H7 (cell line): ENCODE data around the gene SCAANT1. TPM values are rescaled to one million over a fixed set of nuclear protein-coding genes. Genes with fewer than 3 reads are reported as not detected.

Experiments used
- DNase-seq: peaks from one replicate; pipeline ENCODE4 v3.0.0; 2012
- H3K27me3 ChIP-seq: 2 replicates; pipeline ENCODE4 v1.6.0; 2011; ENCODE audit warnings: mild to moderate bottlenecking, low read length; ENCODE audit not compliant: control insufficient read depth, insufficient read depth
- H3K36me3 ChIP-seq: replicated peaks from 2 replicates; pipeline ENCODE4 v1.5.1; 2011; ENCODE audit warnings: low read length; ENCODE audit not compliant: control insufficient read depth, insufficient read depth
- H3K4me3 ChIP-seq: 2 replicates; pipeline ENCODE4 v1.5.1; 2011; ENCODE audit warnings: low read depth, mild to moderate bottlenecking, control low read depth, low read length, moderate library complexity; ENCODE audit not compliant: insufficient read depth
- total RNA-seq: library from RNA; depleted of rRNA; stranded (reverse); fragments of >200 nt; shearing (Covaris generic); gene quantifications from 2 replicates; pipeline ENCODE4 v1.2.3, GENCODE V29; 2014

SCAANT1 gene
- total RNA-seq, 1 experiment from 2014 or later = not detected

- no peak overlapping the region for H3K4me3 ChIP-seq
- H3K27me3 ChIP-seq = no peaks in the 10 kb centered on the region
- no peaks in the 10 kb centered on the region; the same call in none of the 2 replicates for H3K36me3 ChIP-seq
- DNase-seq = no peak
Measured at GRCh38 chr3:63920001-63920400, 7.8 kb upstream of the SCAANT1 start.

GRCh38 chr3:63918321-63918720 lies 6.1 kb upstream of the SCAANT1 start:
- H3K27me3 ChIP-seq = no peaks in the 10 kb centered on the region
- no peak for DNase-seq
- no peaks in the 10 kb centered on the region; the same call in none of the 2 replicates for H3K36me3 ChIP-seq
- no peak overlapping the region for H3K4me3 ChIP-seq

GRCh38 chr3:63914312-63914711 lies 2.1 kb upstream of the SCAANT1 start:
- no peaks in the 10 kb centered on the region for H3K27me3 ChIP-seq
- no peak for DNase-seq
- H3K36me3 ChIP-seq = no peaks in the 10 kb centered on the region; the same call in none of the 2 replicates
- no peak overlapping the region for H3K4me3 ChIP-seq

GRCh38 chr3:63912768-63913588 lies 795 bp upstream of the SCAANT1 start:
- Histone ChIP-seq H3K27me3 (no peaks in the 10 kb centered on the region), H3K4me3 (peak overlapping the region; percentile 65), H3K36me3 (no peaks in the 10 kb centered on the region; the same call in none of the 2 replicates)
- DNase-seq = peak; percentile 86

GRCh38 chr3:63911509-63911872 lies 692 bp downstream of the SCAANT1 start:
- H3K4me3 ChIP-seq = peak overlapping the region; percentile 65
- H3K36me3 ChIP-seq = no peaks in the 10 kb centered on the region; the same call in 1 of the 2 replicates
- H3K27me3 ChIP-seq = no peaks in the 10 kb centered on the region
- DNase-seq = no peak

GRCh38 chr3:63910891-63911290 lies 1.3 kb downstream of the SCAANT1 start:
- no peaks in the 10 kb centered on the region; the same call in 1 of the 2 replicates for H3K36me3 ChIP-seq
- DNase-seq = no peak
- no peaks in the 10 kb centered on the region for H3K27me3 ChIP-seq
- no peak overlapping the region for H3K4me3 ChIP-seq

GRCh38 chr3:63910001-63910400 lies 2.2 kb downstream of the SCAANT1 start:
- Histone ChIP-seq H3K4me3 (no peak overlapping the region), H3K27me3 (no peaks in the 10 kb centered on the region), H3K36me3 (no peaks in the 10 kb centered on the region)
- no peak for DNase-seq

- H3K27me3 ChIP-seq = no peaks in the 10 kb centered on the region
- no peaks in the 10 kb centered on the region for H3K36me3 ChIP-seq
- H3K4me3 ChIP-seq = no peak overlapping the region
- DNase-seq = no peak
Measured at GRCh38 chr3:63909431-63909830, 2.8 kb downstream of the SCAANT1 start.

- Histone ChIP-seq H3K4me3 (no peak overlapping the region), H3K36me3 (no peaks in the 10 kb centered on the region), H3K27me3 (no peaks in the 10 kb centered on the region)
- DNase-seq = no peak
Measured at GRCh38 chr3:63908776-63909175, 3.4 kb downstream of the SCAANT1 start.

- H3K4me3 ChIP-seq = no peak overlapping the region
- H3K27me3 ChIP-seq = no peaks in the 10 kb centered on the region
- no peaks in the 10 kb centered on the region for H3K36me3 ChIP-seq
- DNase-seq = peak; percentile 48
Measured at GRCh38 chr3:63908081-63908736, 4.0 kb downstream of the SCAANT1 start.

- Histone ChIP-seq H3K36me3 (no peaks in the 10 kb centered on the region), H3K27me3 (no peaks in the 10 kb centered on the region), H3K4me3 (no peak overlapping the region)
- no peak for DNase-seq
Measured at GRCh38 chr3:63905731-63906620, 6.2 kb downstream of the SCAANT1 start.

GRCh38 chr3:63900459-63900858 lies 11.7 kb downstream of the SCAANT1 start:
- Histone ChIP-seq H3K36me3 (0 out of 2 replicates have a peak, but pooled peaks cover 1% of the 10 kb centered on the region), H3K27me3 (no peaks in the 10 kb centered on the region), H3K4me3 (no peak overlapping the region)
- DNase-seq = no peak

- 0 out of 2 replicates have a peak, but pooled peaks cover 1% of the 10 kb centered on the region for H3K36me3 ChIP-seq
- no peak for DNase-seq
- H3K27me3 ChIP-seq = no peaks in the 10 kb centered on the region
- H3K4me3 ChIP-seq = no peak overlapping the region
Measured at GRCh38 chr3:63900010-63900409, 12.2 kb downstream of the SCAANT1 start.

GRCh38 chr3:63896332-63897030 lies 15.7 kb downstream of the SCAANT1 start:
- Histone ChIP-seq H3K36me3 (0 out of 2 replicates have a peak, but pooled peaks cover 1% of the 10 kb centered on the region), H3K4me3 (no peak overlapping the region), H3K27me3 (no peaks in the 10 kb centered on the region)
- DNase-seq = no peak
